ENCODE results near the gene ZNF253. TPM values are rescaled to one million over a fixed set of nuclear protein-coding genes. Genes with fewer than 3 reads are reported as not detected.
"Not testable (repeated sequence)": the region's sequence is repeated elsewhere in the genome, so short reads cannot be mapped to it uniquely, and the experiment has no call there.

Gene ZNF253
- total and polyA plus RNA-seq, 2 experiments from 2014 or later = 31.4 to 44.7 TPM

DNA sequence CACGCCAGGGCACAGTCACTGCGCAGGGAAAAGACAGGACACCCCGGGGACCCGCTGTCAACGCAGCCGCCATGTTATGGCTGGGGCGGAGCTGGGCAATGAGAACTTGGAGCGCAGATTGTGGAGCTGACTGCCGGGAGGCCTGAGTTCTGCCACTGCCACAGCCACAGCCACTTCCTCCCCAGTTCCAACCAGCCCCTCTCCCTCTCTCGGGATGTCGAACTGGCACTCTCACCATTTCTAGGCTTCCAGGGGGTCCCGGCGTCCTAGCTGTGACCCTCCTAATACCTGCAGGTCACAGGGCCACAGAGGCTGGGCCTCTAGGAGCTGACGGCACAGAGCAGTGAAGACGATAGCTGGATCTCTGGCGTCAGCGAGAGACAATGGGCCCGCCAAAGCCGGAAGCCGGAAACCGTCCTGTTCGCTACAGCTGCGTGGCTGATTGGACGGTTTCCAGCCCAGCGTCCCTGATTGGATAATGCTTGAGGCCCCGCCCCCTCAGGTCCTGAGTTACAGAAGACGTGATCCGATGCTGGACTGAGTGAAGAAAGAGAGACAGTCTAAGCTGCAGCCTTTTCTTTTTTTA is 44.2 kb upstream of the ZNF253 start, which contains the start of gene ZNF506:
Gene ZNF506, minus strand, starts transcription at position 385 of the 586 bp plus-strand sequence. Its CDS starts 147 bp downstream, at position 238.
- Histone ChIP-seq H4K20me1 (replicated peaks; ENCODE audit: insufficient read depth) (0 out of 2 replicates have a peak, but pooled peaks cover 3% of the 10 kb centered on the region), H2AFZ (peak within 1 kb of the TSS; percentile 94), H3K27me3 (ENCODE audit: insufficient read depth) (no peaks in the 10 kb centered on the region), H3K36me3 (ENCODE audit: insufficient read depth) (no peaks in the 10 kb centered on the region), H3K27ac (ENCODE audit: low read depth) (peak within 1 kb of the TSS; percentile 94; the same call in 1 of the 2 replicates), H3K4me3 (peak within 1 kb of the TSS; percentile 98), H3K4me2 (peak within 1 kb of the TSS; percentile 98), H3K79me2 (replicated peaks; ENCODE audit: insufficient read depth) (peaks cover 45% of the 10 kb centered on the region), H3K4me1 (ENCODE audit: insufficient read depth) (no peaks in the 10 kb centered on the region), H3F3A (replicated peaks; ENCODE audit: low read depth) (no peaks in the 10 kb centered on the region; the same call in 1 of the 2 replicates), H3K9me2 (ENCODE audit: insufficient read depth) (0 out of 2 replicates have a peak, but pooled peaks cover 8% of the 10 kb centered on the region)
- Mint-ChIP-seq H3K4me3 (peak within 1 kb of the TSS; percentile 100), H3K27ac (peak within 1 kb of the TSS; percentile 99), H3K9me3 (peaks cover 29% of the 10 kb centered on the region), H3K27me3 (ENCODE audit: insufficient read depth, low read depth, poor library complexity) (peaks cover 5% of the 10 kb centered on the region), H3K36me3 (ENCODE audit: low read depth) (peaks cover 4% of the 10 kb centered on the region; the same call in 1 of the 3 replicates), H3K4me1 (peaks cover 2% of the 10 kb centered on the region; the same call in 1 of the 3 replicates)
- TF ChIP-seq REST (IDR thresholded peaks at IDR 0.05; ENCODE audit: unreplicated experiment) (no peak), CTCF (conservative IDR thresholded peaks at IDR 0.05; ENCODE audit: low read depth in 2 of 2) (no peak), POLR2AphosphoS5 (IDR thresholded peaks at IDR 0.05; ENCODE audit: low read depth) (peak; percentile 96), CREB1 (CRISPR knock-in tag; IDR thresholded peaks at IDR 0.05; ENCODE audit: low read depth) (peak; percentile 80)
- TF ChIP-seq, protein P1, sequence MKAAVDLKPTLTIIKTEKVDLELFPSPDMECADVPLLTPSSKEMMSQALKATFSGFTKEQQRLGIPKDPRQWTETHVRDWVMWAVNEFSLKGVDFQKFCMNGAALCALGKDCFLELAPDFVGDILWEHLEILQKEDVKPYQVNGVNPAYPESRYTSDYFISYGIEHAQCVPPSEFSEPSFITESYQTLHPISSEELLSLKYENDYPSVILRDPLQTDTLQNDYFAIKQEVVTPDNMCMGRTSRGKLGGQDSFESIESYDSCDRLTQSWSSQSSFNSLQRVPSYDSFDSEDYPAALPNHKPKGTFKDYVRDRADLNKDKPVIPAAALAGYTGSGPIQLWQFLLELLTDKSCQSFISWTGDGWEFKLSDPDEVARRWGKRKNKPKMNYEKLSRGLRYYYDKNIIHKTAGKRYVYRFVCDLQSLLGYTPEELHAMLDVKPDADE (IDR thresholded peaks at IDR 0.05) = peak; percentile 56; the same call in 1 of the 2 replicates
- peak; percentile 99 for ATAC-seq
- peak; percentile 99 for DNase-seq (ENCODE audit: low spot score)

DNA sequence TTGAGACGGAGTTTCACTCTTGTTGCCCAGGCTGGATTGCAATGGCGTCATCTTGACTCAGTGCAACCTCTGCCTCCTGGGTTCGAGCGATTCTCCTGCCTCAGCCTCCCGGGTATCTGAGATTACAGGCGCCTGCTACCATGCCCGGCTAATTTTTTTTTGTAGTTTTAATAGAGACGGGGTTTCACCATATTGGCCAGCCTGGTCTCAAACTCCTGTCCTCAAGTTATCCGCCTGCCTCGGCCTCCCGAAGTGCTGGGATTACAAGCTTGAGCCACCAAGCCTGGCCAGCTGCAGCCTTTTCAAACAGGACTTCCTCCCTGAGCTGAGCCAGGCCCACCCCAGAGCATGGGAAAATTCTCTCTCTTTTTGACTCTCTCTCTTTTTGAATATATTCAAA is 43.7 kb upstream of the ZNF253 start:
- peak; percentile 16 for ATAC-seq
- not testable (repeated sequence) for H3K4me1 Mint-ChIP-seq
- H3K27ac ChIP-seq (ENCODE audit: low read depth) = 0 out of 2 replicates have a peak overlapping the region, but pooled peaks have one; percentile 14

More for the DNA sequence above, 43.7 kb upstream of the ZNF253 start:
- Mint-ChIP-seq H3K9me3 (peaks cover 34% of the 10 kb centered on the region), H3K4me3 (peak overlapping the region; percentile 100), H3K27ac (peak overlapping the region; percentile 85)
- Histone ChIP-seq H3K4me3 (peak overlapping the region; percentile 98), H3K79me2 (replicated peaks; ENCODE audit: insufficient read depth) (peaks cover 42% of the 10 kb centered on the region), H2AFZ (peak overlapping the region; percentile 86), H3K4me2 (peak overlapping the region; percentile 75)
- DNase-seq (ENCODE audit: low spot score); H3K36me3 ChIP-seq (ENCODE audit: insufficient read depth); H3K27me3 Mint-ChIP-seq (ENCODE audit: insufficient read depth, low read depth, poor library complexity); H3F3A ChIP-seq (replicated peaks; ENCODE audit: low read depth); H3K36me3 Mint-ChIP-seq (ENCODE audit: low read depth); H3K9me2 ChIP-seq (ENCODE audit: insufficient read depth); H4K20me1 ChIP-seq (replicated peaks; ENCODE audit: insufficient read depth); H3K27me3 ChIP-seq (ENCODE audit: insufficient read depth); H3K4me1 ChIP-seq (ENCODE audit: insufficient read depth): not testable (repeated sequence)
